Right lobe of liver (tissue), 6 donors: Measurements from ENCODE around the gene TBC1D7. TPM values are rescaled to one million over a fixed set of nuclear protein-coding genes. Genes with fewer than 3 reads are reported as not detected.
"Not testable (repeated sequence)": the region's sequence is repeated elsewhere in the genome, so short reads cannot be mapped to it uniquely, and the experiment has no call there.

ENCODE experiments used
- ATAC-seq, 4 donors: fragments of 200-7000 bp; cut with Tn5 transposase; one replicate each; pipeline ENCODE4 v1.9.1; 2020; ENCODE audit warnings: mild to moderate bottlenecking in 4 of 4, moderate library complexity in 4 of 4
- DNase-seq, 3 donors: peaks; one replicate each; pipeline ENCODE4 v3.0.0-alpha.2; 2020
- H3K27ac ChIP-seq, 3 donors: fragments of 200-600 bp; one replicate each; pipeline ENCODE4 v1.8.0; 2022
- H3K27me3 ChIP-seq, 2 donors: fragments of 200-600 bp; one replicate each; pipeline ENCODE4 v1.8.0; 2022
- H3K36me3 ChIP-seq, 4 donors: fragments of 200-600 bp; sonication (generic) in 1 of 4; one replicate each; pipeline versions ENCODE4 v1.5.1 to v1.8.0; 2017 to 2022; ENCODE audit warnings: control low read depth in 1 of 4
- H3K4me1 ChIP-seq, 4 donors: fragments of 200-600 bp; sonication (generic) in 1 of 4; one replicate each; pipeline versions ENCODE4 v1.5.1 to v1.8.0; 2017 to 2022; ENCODE audit warnings: control low read depth in 1 of 4
- H3K4me3 ChIP-seq, 3 donors: fragments of 200-600 bp; one replicate each; pipeline ENCODE4 v1.8.0; 2022
- H3K9me3 ChIP-seq, 4 donors: fragments of 200-600 bp; sonication (generic) in 1 of 4; one replicate each; pipeline versions ENCODE4 v1.5.1 to v1.8.0; 2017 to 2022; ENCODE audit warnings: control low read depth in 1 of 4
- POLR2A ChIP-seq: fragments of 450-650 bp; IDR thresholded peaks from one replicate; pipeline ENCODE4 v1.6.1; 2017; ENCODE audit warnings: antibody characterized with exemption, mild to moderate bottlenecking
- WGBS: methylation state at CpG from one replicate; pipeline ENCODE4 v1.1.6; 2018; ENCODE audit warnings: low coverage, low lambda C conversion rate; ENCODE audit not compliant: insufficient coverage; ENCODE audit errors: missing lambda C conversion rate; 5-methylcytosine and 5-hydroxymethylcytosine counted together
- intact Hi-C, 2 donors: fragments of 100-400 bp; cut with DNase I; formaldehyde crosslinking; loops; one replicate each; pipeline versions ENCODE4 v1.11.2 to v1.14.1; 2022
- total RNA-seq, 6 experiments: library from RNA; depleted of rRNA in 2 of 6; stranded (reverse); fragments of >200 nt in 2 of 6; fragmentation: NEBNext Ultra II Directional in 3 of 6; extraction: Animal tissue kit (Norgen Biotek cat#: 25700) in 3 of 6; gene quantifications; one replicate each; pipeline versions ENCODE4 v1.1.0 to v1.2.4, GENCODE V29; 2016 to 2023
- TF ChIP-seq, protein P1 (sequence below), 4 donors: fragments of 200-600 bp in 3 of 4; fragments of 450-650 bp in 1 of 4; IDR thresholded peaks; one replicate each; pipeline versions ENCODE4 v1.5.1 to v1.8.0; 2016 to 2022; ENCODE audit warnings: antibody characterized with exemption in 4 of 4, mild to moderate bottlenecking in 2 of 4
- donor health status: DM: no; HTN: yes; CAD: no.
- donor health status: DM: no; HTN: no; CAD: no.
- donor health status: DM: no; HTN: no; CAD: no.
- donor health status: DM: no; HTN: yes; CAD: no.
- donor health status: DM: no; HTN: yes; CAD: no.

TBC1D7 gene
- total RNA-seq, 6 experiments from 2014 or later: 7.8 to 16.0 (median 9.7) TPM

DNA sequence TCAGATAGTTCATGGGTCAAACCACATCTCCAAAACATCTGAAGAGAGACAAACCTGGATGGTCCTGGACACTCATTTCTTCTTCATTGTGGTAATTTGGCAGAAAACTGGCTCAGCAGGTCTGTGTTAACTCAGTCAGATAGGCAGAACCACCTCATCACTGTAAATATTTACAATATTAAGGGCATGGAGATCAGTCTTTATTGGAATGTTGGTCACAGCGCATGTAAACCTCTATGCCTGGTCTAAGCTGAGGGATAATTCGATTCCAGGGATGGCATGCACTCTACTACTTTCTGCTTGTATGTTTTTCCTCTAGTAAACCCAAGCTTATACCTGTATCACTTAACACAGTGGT, 4.0 kb upstream of the TBC1D7 start:
- TF ChIP-seq, protein P1, sequence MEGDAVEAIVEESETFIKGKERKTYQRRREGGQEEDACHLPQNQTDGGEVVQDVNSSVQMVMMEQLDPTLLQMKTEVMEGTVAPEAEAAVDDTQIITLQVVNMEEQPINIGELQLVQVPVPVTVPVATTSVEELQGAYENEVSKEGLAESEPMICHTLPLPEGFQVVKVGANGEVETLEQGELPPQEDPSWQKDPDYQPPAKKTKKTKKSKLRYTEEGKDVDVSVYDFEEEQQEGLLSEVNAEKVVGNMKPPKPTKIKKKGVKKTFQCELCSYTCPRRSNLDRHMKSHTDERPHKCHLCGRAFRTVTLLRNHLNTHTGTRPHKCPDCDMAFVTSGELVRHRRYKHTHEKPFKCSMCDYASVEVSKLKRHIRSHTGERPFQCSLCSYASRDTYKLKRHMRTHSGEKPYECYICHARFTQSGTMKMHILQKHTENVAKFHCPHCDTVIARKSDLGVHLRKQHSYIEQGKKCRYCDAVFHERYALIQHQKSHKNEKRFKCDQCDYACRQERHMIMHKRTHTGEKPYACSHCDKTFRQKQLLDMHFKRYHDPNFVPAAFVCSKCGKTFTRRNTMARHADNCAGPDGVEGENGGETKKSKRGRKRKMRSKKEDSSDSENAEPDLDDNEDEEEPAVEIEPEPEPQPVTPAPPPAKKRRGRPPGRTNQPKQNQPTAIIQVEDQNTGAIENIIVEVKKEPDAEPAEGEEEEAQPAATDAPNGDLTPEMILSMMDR (IDR thresholded peaks at IDR 0.05): no peak
- no peak for TF ChIP-seq POLR2A
- H3K36me3 ChIP-seq: no peaks in the 10 kb centered on the region
- H3K27me3 ChIP-seq: no peaks in the 10 kb centered on the region
- no peak for DNase-seq
- 48% methylated on average over 2 of the region's 2 CpGs for WGBS
- H3K9me3 ChIP-seq: no peaks in the 10 kb centered on the region
- H3K27ac ChIP-seq: no peak overlapping the region
- ATAC-seq: no peak
- H3K4me3 ChIP-seq: no peak overlapping the region
- intact Hi-C loops: loop anchor here in 1 of 2 donors (10.0 kb wide), 2 partner anchors 138 to 418 kb away; no protein-coding TSS in a partner anchor
- H3K4me1 ChIP-seq: peaks cover 0 to 4% (median 0%) of the 10 kb centered on the region in 4 donors

DNA sequence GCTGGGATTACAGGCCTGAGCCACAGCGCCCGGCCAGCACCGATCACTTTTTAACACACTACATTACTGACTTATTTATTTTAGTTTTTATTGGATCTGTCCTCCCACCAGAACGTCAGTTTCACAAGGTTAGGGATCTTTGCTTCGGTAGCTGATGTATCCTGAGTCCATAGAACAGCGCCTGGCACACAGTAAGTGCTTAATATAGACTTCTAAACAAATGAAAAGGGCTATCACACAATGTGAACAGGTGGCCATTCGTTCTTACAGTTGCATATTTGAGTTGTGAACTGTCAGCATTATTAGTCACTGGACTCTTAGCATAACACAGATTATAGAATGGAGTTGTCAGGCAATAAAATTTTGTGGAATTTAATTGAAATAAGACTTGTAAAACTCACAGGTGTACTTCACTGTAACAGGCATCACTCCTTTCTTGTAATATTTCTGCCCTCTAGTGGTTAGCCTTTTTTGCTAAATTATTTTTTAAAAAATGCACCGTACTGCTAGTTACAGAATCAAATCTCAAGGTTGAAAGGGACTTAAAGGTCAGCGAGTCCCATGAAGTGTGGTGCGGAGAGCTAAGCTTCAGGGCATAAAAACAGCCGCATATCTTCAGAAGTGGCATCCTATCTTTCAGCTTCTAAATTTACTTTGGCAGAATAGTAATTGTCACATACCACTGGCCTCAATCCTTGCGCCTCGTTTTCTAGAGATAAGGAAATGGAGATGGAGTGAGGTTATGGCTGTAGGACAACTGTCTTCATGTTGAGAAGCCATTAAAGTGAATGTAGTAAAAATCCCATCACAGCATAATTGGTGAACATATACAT, 3.4 kb upstream of the TBC1D7 start:
- H3K4me1 ChIP-seq: peaks cover 0 to 6% (median 0%) of the 10 kb centered on the region in 4 donors
- H3K4me3 ChIP-seq: no peak overlapping the region
- DNase-seq (no peak), ATAC-seq (peak in 1 of 4 donors; percentile 10)
- H3K9me3 ChIP-seq: no peaks in the 10 kb centered on the region
- no peaks in the 10 kb centered on the region for H3K27me3 ChIP-seq
- H3K36me3 ChIP-seq: no peaks in the 10 kb centered on the region
- WGBS: 42% methylated on average over 13 of the region's 13 CpGs
- TF ChIP-seq POLR2A: no peak
- TF ChIP-seq, protein P1 (IDR thresholded peaks at IDR 0.05): peak; percentile 61 to 77 (median 70)
- H3K27ac ChIP-seq: no peak overlapping the region
- intact Hi-C loops: loop anchor here in 1 of 2 donors (10.0 kb wide), 2 partner anchors 137 to 417 kb away; no protein-coding TSS in a partner anchor

DNA sequence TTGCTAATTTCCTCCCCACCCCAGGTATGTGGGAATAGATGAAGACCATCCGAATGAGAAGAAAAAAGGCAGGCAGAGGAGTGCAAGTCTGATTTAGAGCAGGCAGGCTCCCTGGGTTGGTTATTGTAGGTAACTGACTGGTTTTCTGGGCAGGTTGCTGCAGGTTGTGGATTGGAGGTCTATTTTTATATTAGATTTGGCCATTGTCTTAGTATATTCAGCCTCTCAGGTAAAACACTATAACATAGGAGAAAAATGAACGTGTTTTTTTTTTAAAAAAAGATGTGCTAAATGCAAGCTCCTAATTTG, 492 bp upstream of the TBC1D7 start:
- Histone ChIP-seq H3K36me3 (peaks cover 0 to 15% (median under 1%) of the 10 kb centered on the region in 4 donors), H3K4me1 (peaks cover 0 to 6% (median 0%) of the 10 kb centered on the region in 4 donors), H3K4me3 (peak overlapping the region; percentile 70 to 85 (median 72)), H3K27me3 (no peaks in the 10 kb centered on the region), H3K9me3 (no peaks in the 10 kb centered on the region), H3K27ac (peak overlapping the region; percentile 79 to 87 (median 87))
- TF ChIP-seq, protein P1 (IDR thresholded peaks at IDR 0.05): no peak
- TF ChIP-seq POLR2A: no peak
- no peak for ATAC-seq
- WGBS: 2% methylated on average over 2 of the region's 2 CpGs
- intact Hi-C loops: loop anchor here in 1 of 2 donors (10.0 kb wide), 1 partner anchor 134 kb away; no protein-coding TSS in a partner anchor
- no peak for DNase-seq

DNA sequence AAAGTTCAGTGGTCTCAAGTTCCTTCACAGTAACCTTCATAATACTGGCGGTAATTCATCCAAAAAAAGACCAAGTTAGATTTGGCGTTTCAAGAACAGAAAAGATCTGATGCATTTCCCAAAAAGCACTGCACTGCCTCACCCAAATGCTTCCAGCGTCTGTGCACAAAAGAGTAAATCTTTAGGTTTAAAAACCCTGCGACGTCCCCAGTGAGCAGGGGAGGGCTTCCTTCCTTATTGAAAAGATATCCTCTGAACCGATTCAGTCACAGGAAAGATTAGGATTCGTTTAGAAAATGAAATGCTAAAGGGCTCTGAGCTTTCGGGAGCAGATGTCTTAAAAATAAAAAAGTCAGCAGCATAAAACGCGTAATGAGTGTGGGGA, 654 bp downstream of the TBC1D7 start:
- Histone ChIP-seq H3K4me3 (peak overlapping the region; percentile 70 to 85 (median 72)), H3K9me3 (no peaks in the 10 kb centered on the region), H3K27ac (peak overlapping the region; percentile 79 to 87 (median 87)), H3K4me1 (peaks cover 0 to 6% (median 0%) of the 10 kb centered on the region in 4 donors), H3K36me3 (peaks cover 0 to 15% (median 5%) of the 10 kb centered on the region in 4 donors), H3K27me3 (no peaks in the 10 kb centered on the region)
- TF ChIP-seq, protein P1 (IDR thresholded peaks at IDR 0.05): no peak
- no peak for TF ChIP-seq POLR2A
- DNase-seq: no peak
- ATAC-seq: peak in 2 of 4 donors; percentile 2 to 8
- intact Hi-C loops: loop anchor here in 1 of 2 donors (10.0 kb wide), 1 partner anchor 133 kb away; no protein-coding TSS in a partner anchor
- WGBS: 0% methylated on average over 10 of the region's 10 CpGs

DNA sequence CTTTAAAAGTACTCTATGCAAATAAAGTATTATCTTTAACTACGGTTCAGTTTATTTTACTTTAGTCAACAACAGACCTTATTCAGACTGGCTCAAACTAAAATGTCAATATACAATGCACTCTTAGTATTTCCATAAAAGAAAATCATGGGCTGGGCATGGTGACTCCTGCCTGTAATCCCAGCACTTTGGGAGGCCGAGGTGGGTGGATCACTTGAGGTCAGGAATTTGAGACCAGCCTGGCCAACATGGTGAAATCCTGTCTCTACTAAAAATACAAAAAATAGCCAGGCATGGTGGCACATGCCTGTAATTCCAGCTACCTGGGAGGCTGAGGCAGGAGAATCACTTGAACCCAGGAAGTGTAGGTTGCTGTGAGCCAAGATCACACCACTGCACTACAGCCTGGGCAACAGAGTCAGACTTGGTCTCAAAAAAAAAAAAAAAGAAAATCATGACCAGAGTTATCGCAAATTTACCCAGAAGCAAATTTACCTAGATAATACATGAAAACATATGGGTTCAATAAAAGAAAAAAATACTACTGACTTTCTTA, 2.2 kb downstream of the TBC1D7 start:
- H3K36me3 ChIP-seq: peaks cover 0 to 23% (median 5%) of the 10 kb centered on the region in 4 donors
- not testable (repeated sequence) for H3K4me3 ChIP-seq, H3K4me1 ChIP-seq, DNase-seq, ATAC-seq, H3K27ac ChIP-seq, H3K27me3 ChIP-seq, H3K9me3 ChIP-seq
- 61% methylated on average over 3 of the region's 3 CpGs for WGBS
- intact Hi-C loops: loop anchor here in 1 of 2 donors (10.0 kb wide), 1 partner anchor 131 kb away; no protein-coding TSS in a partner anchor
